Measurements from ENCODE around the gene ZNF710.

DNA sequence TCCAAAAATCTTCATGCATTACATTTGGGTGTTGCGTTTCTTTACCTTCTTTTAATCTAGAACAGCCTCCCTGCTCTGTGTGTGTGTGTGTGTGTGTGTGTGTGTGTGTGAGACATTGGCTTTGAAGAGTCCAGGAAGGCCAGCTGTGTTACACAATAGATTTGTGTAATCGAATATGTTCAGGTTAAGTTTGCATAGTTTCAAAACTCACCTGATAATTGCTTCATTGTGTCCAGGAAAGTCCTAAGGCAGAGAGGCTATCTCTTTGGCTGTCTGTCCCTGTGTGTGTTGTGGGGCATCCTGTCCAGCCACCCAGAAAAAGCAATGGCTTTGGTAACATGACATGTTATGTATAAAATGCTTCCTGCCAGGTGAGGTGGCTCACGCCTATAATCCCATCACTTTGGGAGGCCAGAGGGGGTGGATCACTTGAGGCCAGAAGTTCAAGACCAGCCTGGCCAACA, 37.5 kb downstream of the ZNF710 start:
- TF ChIP-seq CTCF (IDR thresholded peaks at IDR 0.05) = no peak
- no peak for TF ChIP-seq POLR2AphosphoS5 (IDR thresholded peaks at IDR 0.05)
- no peak for TF ChIP-seq EP300 (IDR thresholded peaks at IDR 0.05)
- no peak for TF ChIP-seq POLR2A (IDR thresholded peaks at IDR 0.05)
